Trophoblast cell (in vitro differentiated cells and primary cell): Measurements from ENCODE around the gene KCNIP2.

ENCODE experiments used
- DNase-seq, 2 donors: peaks; one replicate each; pipeline ENCODE4 v3.0.0-alpha.2; 2016
- H2AFZ ChIP-seq: 2 replicates; pipeline ENCODE4 v1.6.1; 2013; ENCODE audit warnings: low read length, moderate library complexity, mild to moderate bottlenecking; ENCODE audit not compliant: insufficient read depth, poor library complexity
- H2AK5ac ChIP-seq: 2 replicates; pipeline ENCODE4 v1.6.1; 2013; ENCODE audit warnings: mild to moderate bottlenecking, low read length
- H2BK120ac ChIP-seq: 2 replicates; pipeline ENCODE4 v1.6.1; 2013; ENCODE audit warnings: low read length, mild to moderate bottlenecking, moderate library complexity; ENCODE audit not compliant: insufficient read depth, poor library complexity
- H2BK12ac ChIP-seq: 2 replicates; pipeline ENCODE4 v1.6.1; 2013; ENCODE audit warnings: mild to moderate bottlenecking, low read length, moderate library complexity
- H2BK5ac ChIP-seq: 2 replicates; pipeline ENCODE4 v1.6.1; 2013; ENCODE audit warnings: low read length, low read depth, moderate library complexity, mild to moderate bottlenecking; ENCODE audit not compliant: poor library complexity
- H3K14ac ChIP-seq: 2 replicates; pipeline ENCODE4 v1.6.1; 2013; ENCODE audit warnings: mild to moderate bottlenecking, low read length
- H3K18ac ChIP-seq: 2 replicates; pipeline ENCODE4 v1.6.1; 2013; ENCODE audit warnings: mild to moderate bottlenecking, low read length
- H3K23ac ChIP-seq: 2 replicates; pipeline ENCODE4 v1.6.1; 2013; ENCODE audit warnings: low read length
- H3K27ac ChIP-seq: 2 replicates; pipeline ENCODE4 v1.5.1; 2013; ENCODE audit warnings: low read depth, mild to moderate bottlenecking, inconsistent platforms, low read length, moderate library complexity
- H3K27me3 ChIP-seq: 2 replicates; pipeline ENCODE4 v1.6.1; 2013; ENCODE audit warnings: inconsistent platforms, mild to moderate bottlenecking, low read length, moderate library complexity; ENCODE audit not compliant: insufficient read depth
- H3K36me3 ChIP-seq, 2 experiments: 1 replicate in 1 of 2; 2 replicates in 1 of 2; pipeline ENCODE4 v1.6.1; 2013; ENCODE audit warnings: low read length in 2 of 2, mild to moderate bottlenecking in 2 of 2, moderate library complexity in 1 of 2; ENCODE audit not compliant: insufficient read depth in 2 of 2, control insufficient read depth in 1 of 2
- H3K4ac ChIP-seq: 2 replicates; pipeline ENCODE4 v1.6.1; 2013; ENCODE audit warnings: low read depth, mild to moderate bottlenecking, low read length, moderate library complexity
- H3K4me1 ChIP-seq, 2 experiments: 1 replicate in 1 of 2; 2 replicates in 1 of 2; pipeline ENCODE4 v1.6.1; 2013; ENCODE audit warnings: low read length in 2 of 2, mild to moderate bottlenecking in 2 of 2, moderate library complexity in 1 of 2; ENCODE audit not compliant: insufficient read depth in 2 of 2, control insufficient read depth in 1 of 2
- H3K4me2 ChIP-seq: 2 replicates; pipeline ENCODE4 v1.6.1; 2013; ENCODE audit warnings: inconsistent platforms, mild to moderate bottlenecking, low read length, moderate library complexity
- H3K4me3 ChIP-seq: 2 replicates; pipeline ENCODE4 v1.5.1; 2013; ENCODE audit warnings: mild to moderate bottlenecking, low read depth, low read length, inconsistent platforms
- H3K79me1 ChIP-seq: one replicate; pipeline ENCODE4 v1.6.1; 2013; ENCODE audit warnings: low read length
- H3K79me2 ChIP-seq: 2 replicates; pipeline ENCODE4 v1.6.1; 2013; ENCODE audit warnings: low read length, mild to moderate bottlenecking; ENCODE audit not compliant: control insufficient read depth, insufficient read depth, poor library complexity
- H3K9ac ChIP-seq: 2 replicates; pipeline ENCODE4 v1.6.1; 2013; ENCODE audit warnings: mild to moderate bottlenecking, low read length
- H3K9me3 ChIP-seq: 2 replicates; pipeline ENCODE4 v1.6.1; 2013; ENCODE audit warnings: low read depth, mild to moderate bottlenecking, control low read depth, inconsistent platforms, low read length; ENCODE audit not compliant: insufficient read depth
- H4K12ac ChIP-seq: 2 replicates; pipeline ENCODE4 v1.6.1; 2013; ENCODE audit warnings: low read depth, mild to moderate bottlenecking, low read length, moderate library complexity
- H4K8ac ChIP-seq: 2 replicates; pipeline ENCODE4 v1.6.1; 2013; ENCODE audit warnings: low read depth, mild to moderate bottlenecking, low read length, moderate library complexity
- H4K91ac ChIP-seq: one replicate; pipeline ENCODE4 v1.6.1; 2013; ENCODE audit warnings: low read depth, mild to moderate bottlenecking, low read length, moderate library complexity
- WGBS: extraction: QIAGEN DNeasy Blood & Tissue Kit; methylation state at CpG from one replicate; pipeline ENCODE4 v1.1.7; 2013; ENCODE audit warnings: missing lambda C conversion rate; ENCODE audit not compliant: insufficient read length, insufficient coverage; ENCODE audit errors: extremely low coverage; 5-methylcytosine and 5-hydroxymethylcytosine counted together

KCNIP2 gene

GRCh38 chr10:101824736-101825135 is 18.9 kb downstream of the KCNIP2 start:
- no peaks in the 10 kb centered on the region for H3K79me1 ChIP-seq
- no peak overlapping the region for H4K12ac ChIP-seq
- no peak overlapping the region for H3K4me2 ChIP-seq
- H2BK120ac ChIP-seq: no peak overlapping the region
- H3K9ac ChIP-seq: no peak overlapping the region
- H3K27ac ChIP-seq: no peak overlapping the region
- H3K23ac ChIP-seq: no peak overlapping the region
- peaks cover under 1 to 5% of the 10 kb centered on the region in 2 experiments for H3K4me1 ChIP-seq
- no peak overlapping the region for H4K91ac ChIP-seq
- H2AFZ ChIP-seq: no peak overlapping the region
- H3K14ac ChIP-seq: no peak overlapping the region
- H3K18ac ChIP-seq: no peak overlapping the region
- H2BK12ac ChIP-seq: no peak overlapping the region
- no CpG with 5 or more reads among the region's 2 CpGs for WGBS
- no peak overlapping the region for H4K8ac ChIP-seq
- DNase-seq: no peak
- no peak overlapping the region for H3K4ac ChIP-seq
- H2BK5ac ChIP-seq: no peak overlapping the region
- no peaks in the 10 kb centered on the region for H3K9me3 ChIP-seq
- no peak overlapping the region for H3K4me3 ChIP-seq
- no peaks in the 10 kb centered on the region for H3K27me3 ChIP-seq
- peaks cover 0 to 8% of the 10 kb centered on the region in 2 experiments for H3K36me3 ChIP-seq
- H2AK5ac ChIP-seq: no peak overlapping the region
- H3K79me2 ChIP-seq: no peaks in the 10 kb centered on the region

- Histone ChIP-seq H3K27me3 (no peaks in the 10 kb centered on the region), H3K79me2 (peaks cover 21% of the 10 kb centered on the region), H3K27ac (peak overlapping the region; percentile 13), H3K36me3 (no peaks in the 10 kb centered on the region), H3K79me1 (peaks cover 14% of the 10 kb centered on the region), H4K8ac (peak overlapping the region; percentile 77), H3K9ac (no peak overlapping the region), H2AK5ac (no peak overlapping the region), H2BK5ac (no peak overlapping the region), H3K9me3 (no peaks in the 10 kb centered on the region), H2BK12ac (no peak overlapping the region), H4K91ac (peak overlapping the region; percentile 33), H2BK120ac (no peak overlapping the region), H3K4ac (peak overlapping the region; percentile 8), H2AFZ (peak overlapping the region; percentile 90), H3K4me2 (peak overlapping the region; percentile 59), H4K12ac (no peak overlapping the region), H3K4me1 (peaks cover 5 to 7% of the 10 kb centered on the region in 2 experiments), H3K4me3 (peak overlapping the region; percentile 13), H3K23ac (no peak overlapping the region), H3K14ac (peak overlapping the region; percentile 61), H3K18ac (peak overlapping the region; percentile 11)
- DNase-seq: no peak
- WGBS: no CpG with 5 or more reads among the region's 14 CpGs
Observed at GRCh38 chr10:101818872-101819633, 24.5 kb downstream of the KCNIP2 start.

- Histone ChIP-seq H3K4me3 (peak within 1 kb of the TSS; percentile 95), H2AFZ (peak within 1 kb of the TSS; percentile 90), H4K8ac (peak within 1 kb of the TSS; percentile 82), H2BK120ac (peak within 1 kb of the TSS; percentile 74), H3K27me3 (no peaks in the 10 kb centered on the region), H3K9me3 (no peaks in the 10 kb centered on the region), H2BK12ac (no peak within 1 kb of the TSS), H3K36me3 (no peaks in the 10 kb centered on the region), H2AK5ac (peak within 1 kb of the TSS; percentile 94), H3K14ac (peak within 1 kb of the TSS; percentile 88), H2BK5ac (peak within 1 kb of the TSS; percentile 90), H3K9ac (peak within 1 kb of the TSS; percentile 98), H3K79me2 (peaks cover 21% of the 10 kb centered on the region), H3K23ac (no peak within 1 kb of the TSS), H3K79me1 (peaks cover 14% of the 10 kb centered on the region), H4K12ac (peak within 1 kb of the TSS; percentile 45), H3K18ac (peak within 1 kb of the TSS; percentile 93), H4K91ac (peak within 1 kb of the TSS; percentile 79), H3K4me1 (peaks cover 5 to 7% of the 10 kb centered on the region in 2 experiments), H3K4ac (peak within 1 kb of the TSS; percentile 99), H3K4me2 (peak within 1 kb of the TSS; percentile 77), H3K27ac (peak within 1 kb of the TSS; percentile 84)
- DNase-seq: peak; percentile 98
- no CpG with 5 or more reads among the region's 47 CpGs for WGBS
Observed at GRCh38 chr10:101818119-101818871, 25.3 kb downstream of the KCNIP2 start, which contains the start of gene OGA. Gene OGA, minus strand, starts transcription at chr10:101818444. Its CDS starts 422 bp downstream, at chr10:101818022.

- Histone ChIP-seq H2AK5ac (peak overlapping the region; percentile 94), H3K79me1 (peaks cover 14% of the 10 kb centered on the region), H4K12ac (peak overlapping the region; percentile 45), H2BK5ac (peak overlapping the region; percentile 90), H3K79me2 (peaks cover 23% of the 10 kb centered on the region), H3K4ac (peak overlapping the region; percentile 99), H4K8ac (peak overlapping the region; percentile 82), H3K23ac (no peak overlapping the region), H3K9ac (peak overlapping the region; percentile 98), H3K14ac (peak overlapping the region; percentile 85), H2AFZ (peak overlapping the region; percentile 62), H4K91ac (peak overlapping the region; percentile 79), H3K27ac (peak overlapping the region; percentile 84), H3K4me3 (peak overlapping the region; percentile 95), H3K4me2 (peak overlapping the region; percentile 77), H3K18ac (peak overlapping the region; percentile 93), H3K9me3 (no peaks in the 10 kb centered on the region), H3K36me3 (peaks cover 2% of the 10 kb centered on the region in 2 experiments), H3K4me1 (peaks cover 5 to 7% of the 10 kb centered on the region in 2 experiments), H3K27me3 (no peaks in the 10 kb centered on the region), H2BK12ac (no peak overlapping the region), H2BK120ac (peak overlapping the region; percentile 74)
- no CpG with 5 or more reads among the region's 44 CpGs for WGBS
- DNase-seq: peak; percentile 41 to 53
Observed at GRCh38 chr10:101817337-101818118, 26.1 kb downstream of the KCNIP2 start.
